Stimulated activated CD4-positive, alpha-beta T cell treated with anti-CD3 and anti-CD28 coated beads, Interleukin-12 subunit alpha, Interleukin-12 subunit beta, amount 100 ng/mL, for 48 hours (primary cell): ENCODE data around the gene UROD.
"Not testable (repeated sequence)": the region's sequence is repeated elsewhere in the genome, so short reads cannot be mapped to it uniquely, and the experiment has no call there.

ENCODE experiments used
- DNase-seq, 3 donors: peaks; one replicate each; pipeline ENCODE4 v3.0.0-alpha.2; 2020; ENCODE audit warnings: low read depth in 2 of 3, low spot score in 1 of 3

The UROD gene

DNA sequence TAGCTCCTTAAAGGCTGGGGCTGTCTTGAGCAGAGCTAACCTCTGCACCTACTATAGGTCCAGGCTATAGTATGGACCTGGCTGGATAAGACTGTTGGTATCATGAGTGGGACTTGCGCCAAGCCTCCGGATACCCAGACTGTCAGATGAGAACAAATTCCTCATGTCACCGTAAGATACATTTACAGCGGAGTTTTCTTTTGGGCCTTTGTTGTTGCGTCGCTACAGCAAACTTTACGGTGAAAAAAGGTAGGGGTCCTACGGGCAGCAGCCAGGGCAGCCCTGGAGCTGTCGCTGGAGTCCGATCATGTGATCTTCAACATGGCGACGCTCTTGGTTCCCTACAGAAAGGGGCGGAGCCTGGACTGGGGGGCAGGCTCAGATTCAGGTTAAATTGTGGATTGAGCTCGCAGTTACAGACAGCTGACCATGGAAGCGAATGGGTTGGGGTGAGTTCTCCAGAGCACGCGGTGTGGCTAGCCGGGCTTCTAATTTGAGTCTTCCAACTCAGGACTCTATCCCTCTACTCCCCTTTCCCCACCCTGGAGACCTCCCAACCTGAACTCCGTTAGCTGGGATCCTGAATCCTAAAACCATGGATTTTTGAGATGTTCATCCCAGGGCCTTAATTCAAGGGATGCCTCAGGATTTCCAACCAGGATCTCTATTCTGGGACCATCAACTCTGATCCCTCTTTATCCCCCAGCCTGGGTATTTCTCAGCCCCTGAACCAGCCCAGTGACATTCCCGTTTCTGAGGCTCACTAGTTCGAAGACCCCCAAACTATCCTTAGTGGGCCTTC, at the start of gene UROD:
UROD (plus strand) TSS at position 418 of the 802 bp plus-strand sequence; CDS start at position 430, 12 bp downstream.
- DNase-seq = peak; percentile 88 to 92 (median 89)

DNA sequence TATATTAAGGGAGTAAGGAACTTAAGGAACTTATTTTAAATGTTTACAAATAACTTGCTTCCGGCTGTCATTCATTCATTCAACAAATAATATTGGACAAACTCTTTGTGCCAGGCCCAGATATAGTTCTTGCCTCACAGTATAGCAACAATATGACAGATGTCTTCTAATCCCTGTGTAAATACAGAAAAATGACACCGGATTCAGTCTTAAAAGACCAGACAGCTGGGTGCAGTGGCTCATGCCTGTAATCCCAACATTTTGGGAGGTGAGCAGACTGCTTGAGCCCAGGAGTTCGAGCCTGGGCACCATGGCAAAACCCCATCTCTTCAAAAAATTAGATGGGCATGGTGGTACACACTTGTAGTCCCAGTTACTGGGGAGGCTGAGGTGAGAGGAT, 49.3 kb upstream of the UROD start:
- DNase-seq = no peak

DNA sequence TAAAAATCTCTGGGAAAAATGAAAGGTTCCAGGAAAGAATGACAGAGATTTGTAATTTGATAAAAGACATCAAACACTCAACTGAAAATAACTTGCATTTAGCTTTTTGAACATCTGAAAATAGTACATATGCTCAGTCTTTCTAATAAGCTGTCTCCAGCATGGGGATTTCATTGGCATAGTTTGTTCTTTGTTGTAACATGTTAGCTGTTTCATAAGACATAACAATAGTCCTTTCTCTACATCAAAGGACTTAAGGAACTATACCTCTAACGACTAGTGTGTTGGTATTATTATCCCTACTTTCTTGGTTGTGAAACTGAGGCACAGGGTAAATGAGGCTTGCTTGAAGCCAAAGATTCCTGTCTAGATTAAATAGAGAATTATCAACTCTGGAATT, 47.7 kb upstream of the UROD start:
- no peak for DNase-seq

DNA sequence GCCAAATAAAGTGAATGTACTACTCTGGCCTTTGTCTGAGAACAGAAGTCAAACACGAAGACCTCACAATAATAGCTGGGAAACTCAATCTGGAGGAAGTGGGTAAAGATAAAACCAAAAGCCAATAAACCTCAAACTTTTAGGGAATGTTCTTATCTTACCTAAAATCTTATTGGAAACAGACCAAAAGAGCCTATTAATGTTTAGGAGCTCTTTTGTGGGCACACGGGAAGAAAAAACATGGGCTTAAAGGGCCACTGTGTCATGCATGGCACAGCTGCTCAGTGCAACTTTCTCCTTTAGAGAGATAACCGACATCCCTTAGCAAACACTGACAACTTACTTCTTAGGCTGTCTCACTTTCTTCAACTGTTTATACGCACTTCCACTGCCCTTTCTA, 41.7 kb upstream of the UROD start:
- no peak for DNase-seq

DNA sequence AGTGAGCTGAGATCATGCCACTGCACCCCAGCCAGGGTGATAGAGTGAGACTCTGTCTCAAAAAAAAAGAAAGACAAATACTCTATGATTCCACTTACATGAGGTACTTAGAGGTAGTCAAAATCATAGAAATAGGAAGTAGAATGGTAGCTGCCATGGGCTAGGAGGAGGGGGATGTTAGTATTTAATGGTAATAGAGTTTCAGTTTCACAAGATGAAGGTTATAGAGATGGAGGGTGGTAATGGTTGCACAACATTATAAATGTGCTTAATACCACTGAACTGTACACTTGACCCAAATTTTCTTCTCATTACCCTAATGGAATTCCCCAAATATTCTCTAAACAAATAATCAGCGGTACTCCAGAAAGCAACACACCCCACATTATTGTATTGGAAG, 38.4 kb upstream of the UROD start:
- no peak for DNase-seq

DNA sequence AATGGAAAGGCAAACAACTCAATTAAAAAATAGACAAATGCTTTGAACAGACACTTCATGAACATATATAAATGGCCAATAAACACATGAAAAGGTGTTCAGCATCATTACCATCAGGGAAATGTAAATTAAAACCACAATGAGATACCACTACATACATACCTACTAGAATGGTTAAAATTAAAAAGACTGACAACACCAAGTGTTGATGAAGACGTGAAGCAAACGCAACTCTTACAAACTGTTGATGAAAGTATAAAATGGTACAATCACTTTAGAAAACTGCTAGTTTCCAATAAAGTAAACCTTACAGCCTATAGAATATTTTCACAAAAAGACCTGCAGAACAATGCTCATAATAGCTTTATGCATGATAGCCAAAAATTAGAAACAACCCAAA, 35.8 kb upstream of the UROD start:
- DNase-seq = no peak

DNA sequence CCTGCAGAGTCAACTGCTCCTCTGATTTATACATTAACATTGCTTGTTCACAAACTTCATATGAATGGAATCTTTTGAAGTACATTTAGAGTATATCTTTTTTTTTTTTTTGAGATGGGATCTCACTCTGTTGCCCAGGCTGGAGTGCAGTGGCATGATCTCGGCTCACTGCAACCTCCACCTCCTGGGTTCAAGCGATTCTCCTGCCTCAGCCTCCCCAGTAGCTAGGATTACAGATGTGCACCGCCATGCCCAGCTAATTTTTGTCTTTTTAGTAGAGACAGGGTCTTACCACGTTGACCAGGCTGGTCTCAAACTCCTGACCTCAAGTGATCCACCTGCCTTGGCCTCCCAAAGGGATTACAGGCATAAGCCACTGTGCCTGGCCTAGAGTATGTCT, 34.7 kb upstream of the UROD start:
- not testable (repeated sequence) for DNase-seq

DNA sequence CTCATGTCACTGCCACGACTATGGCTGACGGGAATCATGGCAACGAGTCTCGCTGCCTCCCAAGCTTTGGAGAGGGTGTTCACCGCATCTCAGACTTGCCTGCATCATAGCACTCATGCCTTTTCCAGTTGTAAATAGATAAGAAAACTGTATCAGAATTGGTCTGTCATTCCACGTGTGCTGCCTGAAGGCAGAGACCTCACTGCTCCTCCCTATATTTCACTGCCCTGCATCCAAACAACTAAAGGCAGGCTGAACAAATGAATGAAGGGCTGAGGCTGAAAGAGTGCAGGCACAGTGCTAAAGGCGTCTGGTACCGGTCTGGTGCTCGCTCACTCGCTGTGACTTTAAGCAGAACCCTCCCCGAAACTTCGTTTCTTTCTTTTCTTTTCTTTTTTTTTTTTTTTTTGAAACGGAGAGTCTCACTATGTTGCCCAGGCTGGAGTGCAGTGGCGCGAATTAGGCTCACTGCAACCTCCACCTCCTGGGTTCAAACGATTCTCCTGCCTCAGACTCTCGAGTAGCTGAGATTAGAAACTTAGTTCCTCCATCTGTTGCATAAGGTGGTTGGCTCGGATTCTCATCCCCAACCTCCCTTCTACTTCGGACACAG, 26.2 kb upstream of the UROD start:
- DNase-seq = no peak

DNA sequence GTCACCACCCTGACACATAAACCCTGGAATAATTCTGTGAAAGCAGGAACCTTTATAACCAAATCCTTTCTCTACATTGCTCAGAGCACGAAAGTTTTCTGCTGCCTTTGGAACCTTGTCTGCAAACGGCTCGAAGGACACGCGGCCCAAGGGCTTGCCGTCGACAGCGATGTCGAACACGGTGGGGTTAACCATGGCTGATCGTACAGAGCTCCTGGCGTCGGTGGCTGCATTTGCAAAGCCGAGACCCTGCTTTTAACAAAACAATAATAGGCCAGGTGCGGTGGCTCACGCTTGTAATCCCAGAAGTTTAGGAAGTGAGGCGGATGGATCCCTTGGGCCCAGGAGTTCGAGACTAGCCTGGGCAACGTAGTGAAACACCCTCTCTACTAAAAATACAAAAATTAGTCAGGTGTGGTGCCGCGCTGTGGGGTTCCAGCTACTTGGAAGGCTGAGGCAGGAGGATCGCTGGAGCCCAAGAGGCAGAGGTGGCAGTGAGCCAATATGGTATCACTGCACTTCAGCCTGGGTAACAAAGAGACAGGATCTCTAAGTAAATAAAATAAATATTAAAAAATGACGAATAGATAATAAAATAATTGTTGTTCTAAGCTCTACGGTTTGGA, 23.4 kb upstream of the UROD start:
- no peak for DNase-seq

DNA sequence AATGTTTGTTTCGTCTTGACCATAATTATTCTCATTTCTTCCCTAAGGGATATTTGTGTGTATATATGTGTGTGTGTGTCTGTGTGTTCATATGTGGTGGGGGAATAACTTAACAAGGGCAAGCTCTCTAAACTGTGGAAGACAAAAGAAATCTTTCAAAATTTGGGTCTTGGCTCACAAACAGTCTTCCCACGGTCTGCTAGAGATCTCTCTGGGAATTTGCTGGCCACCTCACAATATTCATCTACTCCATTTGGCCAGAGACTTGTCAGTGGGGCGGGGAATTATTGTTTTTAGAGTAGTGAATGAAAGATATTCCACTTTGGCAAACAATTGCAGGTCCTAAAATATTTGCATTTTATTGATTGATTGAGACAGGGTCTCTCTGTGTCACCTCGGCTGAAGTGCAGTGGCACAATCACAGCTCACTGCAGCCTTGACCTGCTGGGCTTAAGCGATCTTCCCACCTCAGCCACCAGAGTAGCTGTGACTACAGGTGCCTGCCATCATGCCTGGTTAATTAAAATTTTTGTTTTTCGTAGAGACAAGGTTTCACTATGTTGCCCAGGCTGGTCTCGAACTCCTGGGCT, 17.6 kb upstream of the UROD start:
- DNase-seq = no peak

DNA sequence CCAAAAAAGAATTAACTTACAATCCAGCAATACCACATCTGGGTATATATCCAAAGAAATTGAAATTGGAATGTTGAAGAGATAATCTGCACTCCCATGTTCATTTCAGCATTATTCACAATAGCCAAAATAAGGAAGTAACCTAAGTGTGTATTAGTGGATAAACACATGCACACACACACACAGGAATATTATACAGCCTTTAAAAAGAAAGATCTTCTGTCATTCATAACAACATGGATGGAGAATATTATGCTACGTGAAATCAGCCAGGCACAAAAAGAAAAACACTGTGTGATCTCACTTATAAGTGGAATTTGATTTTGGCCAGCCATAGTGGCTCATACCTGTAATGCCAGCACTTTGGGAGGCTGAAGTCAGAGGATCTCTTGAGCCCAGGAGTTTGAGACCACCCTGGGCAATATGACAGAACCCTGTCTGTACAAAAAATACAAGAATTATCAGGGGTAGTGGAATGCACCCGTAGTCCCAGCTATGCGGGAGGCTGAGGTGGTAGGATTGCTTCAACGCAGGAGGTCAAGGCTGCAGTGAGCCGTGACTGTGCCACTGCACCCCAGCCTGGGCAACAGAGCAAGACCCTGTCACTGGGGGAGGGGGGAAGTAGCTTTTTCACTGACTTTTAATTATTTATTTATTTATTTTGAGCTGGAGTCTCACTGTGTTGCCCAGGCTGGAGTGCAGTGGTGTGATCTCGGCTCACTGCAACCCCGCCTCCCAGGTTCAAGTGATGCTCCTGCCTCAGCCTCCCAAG, 16.4 kb upstream of the UROD start:
- no peak for DNase-seq

DNA sequence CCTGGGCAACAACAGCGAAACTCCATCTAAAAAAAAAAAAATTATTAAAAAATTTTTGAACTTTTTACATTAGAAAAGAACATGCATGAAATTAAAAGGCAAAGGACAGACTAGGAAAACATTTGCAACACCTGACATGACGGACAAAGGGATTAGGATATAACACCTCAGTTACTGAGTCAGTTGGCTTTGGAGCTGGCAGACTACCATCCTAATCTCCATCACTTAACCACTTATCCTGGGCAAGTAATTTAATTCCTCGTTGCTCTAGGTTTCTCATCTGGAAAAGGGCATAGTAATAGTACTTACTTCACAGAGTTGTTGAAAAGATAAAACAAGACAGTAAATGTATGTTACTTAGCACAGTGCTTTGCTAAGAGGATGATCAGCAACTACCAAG, 12.8 kb upstream of the UROD start:
- DNase-seq = no peak

DNA sequence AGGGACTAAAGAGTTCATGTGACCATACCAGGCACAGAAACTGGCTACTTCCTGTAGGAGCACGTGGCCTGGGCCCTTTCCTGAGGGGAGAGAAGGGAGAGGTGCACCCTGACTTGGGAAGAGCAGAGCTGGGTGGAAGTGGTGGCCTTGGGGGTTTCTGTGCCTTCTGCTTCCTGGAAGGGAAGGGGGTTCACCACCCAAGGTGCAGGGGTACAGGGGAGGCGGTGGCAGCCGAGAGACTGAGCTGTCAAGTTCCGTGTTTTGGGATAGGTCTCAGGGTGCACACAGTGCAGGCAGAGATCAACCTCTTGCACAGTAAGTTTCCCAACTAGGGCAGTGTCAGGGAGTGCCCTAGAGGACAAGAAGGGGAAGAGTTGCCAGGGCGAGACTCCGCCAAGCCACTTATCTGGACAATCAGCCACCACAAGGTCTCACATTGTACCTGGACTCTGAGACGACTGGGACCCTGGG, 11.0 kb upstream of the UROD start:
- DNase-seq = no peak

DNA sequence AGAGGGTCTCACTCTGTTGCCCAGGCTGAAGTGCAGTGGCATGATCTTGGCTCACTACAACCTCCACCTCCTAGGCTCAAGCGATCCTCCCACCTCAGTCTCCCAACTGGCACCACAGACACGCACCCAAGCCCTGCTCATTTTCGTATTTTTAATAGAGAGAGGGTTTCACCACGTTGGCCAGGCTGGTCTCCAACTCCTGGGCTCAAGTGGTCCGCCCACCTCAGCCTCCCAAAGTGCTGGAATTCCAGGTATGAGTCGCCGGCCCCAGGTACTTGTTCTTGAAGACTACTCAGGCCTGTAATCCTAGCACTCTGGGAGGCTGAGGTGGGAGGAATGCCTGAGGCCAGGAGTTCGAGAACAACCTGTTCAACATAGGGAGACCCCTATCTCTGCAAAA, 10.5 kb upstream of the UROD start:
- not testable (repeated sequence) for DNase-seq

DNA sequence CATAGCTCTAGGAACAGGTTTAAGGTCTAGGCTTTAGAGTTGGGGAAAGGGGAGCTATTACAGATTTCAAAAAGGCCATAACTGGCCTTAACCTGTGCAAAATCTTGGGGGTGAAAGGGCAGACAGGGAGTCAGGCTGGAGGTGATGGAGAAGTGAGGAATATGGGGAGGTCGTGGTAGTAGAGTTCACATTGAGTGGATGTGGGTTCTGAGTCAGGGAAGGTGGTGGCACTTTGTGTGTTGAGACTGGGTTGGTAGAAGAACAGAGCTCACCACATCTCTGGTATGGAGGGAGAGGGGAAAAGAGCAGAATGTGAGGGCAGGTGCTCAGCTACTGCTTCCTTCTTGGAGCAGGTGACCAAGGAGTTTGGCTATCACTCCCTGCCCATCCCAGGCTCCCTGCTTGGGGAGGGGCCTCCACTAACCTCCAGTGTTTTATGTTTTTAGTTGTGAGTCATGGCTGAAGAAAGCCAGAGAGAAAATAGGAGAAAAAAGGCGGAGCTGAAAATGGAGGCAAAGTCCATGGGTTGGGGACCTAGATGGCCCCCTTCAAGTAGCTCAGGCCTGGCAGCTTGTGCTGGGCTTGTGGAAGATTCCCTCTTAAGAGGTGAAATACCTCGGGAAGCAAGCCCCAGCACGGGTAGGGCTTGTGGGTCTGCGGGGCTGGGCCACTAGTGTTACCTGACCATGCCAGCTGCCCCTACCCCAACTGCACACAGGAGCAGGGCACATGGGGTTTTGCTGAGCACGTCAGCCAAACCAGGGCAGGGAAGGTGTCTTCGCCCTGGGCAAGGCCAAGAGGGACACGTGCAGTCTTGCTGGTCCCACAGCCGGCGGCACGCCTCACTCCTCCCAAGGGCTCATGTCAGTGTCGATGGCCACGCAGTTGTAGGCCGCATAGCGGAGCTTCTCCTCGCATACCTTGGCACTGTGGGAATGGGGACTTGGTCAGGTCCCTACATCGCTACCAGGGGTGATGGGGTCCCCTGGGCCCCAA, 9.1 kb upstream of the UROD start:
- DNase-seq = no peak

DNA sequence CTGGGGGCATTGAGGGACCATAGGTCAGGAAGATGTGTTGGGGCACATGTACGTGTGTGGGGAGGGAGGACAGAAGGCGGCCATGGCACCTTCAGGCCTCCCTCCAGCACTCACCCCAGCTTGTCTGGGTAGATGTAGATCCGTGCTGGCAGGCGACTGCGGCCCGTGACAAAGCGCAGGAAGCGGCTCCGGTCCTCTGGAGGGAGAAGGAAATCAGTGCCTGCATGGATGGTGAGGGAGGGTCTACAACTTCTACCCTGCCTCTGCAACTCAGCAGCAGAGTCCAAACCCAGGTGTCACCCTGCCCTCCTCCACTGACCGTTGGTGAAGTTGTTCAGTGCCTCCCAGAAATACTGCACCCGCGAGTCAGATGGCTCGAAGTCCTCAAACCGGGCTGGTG, 8.3 kb upstream of the UROD start:
- DNase-seq = no peak

DNA sequence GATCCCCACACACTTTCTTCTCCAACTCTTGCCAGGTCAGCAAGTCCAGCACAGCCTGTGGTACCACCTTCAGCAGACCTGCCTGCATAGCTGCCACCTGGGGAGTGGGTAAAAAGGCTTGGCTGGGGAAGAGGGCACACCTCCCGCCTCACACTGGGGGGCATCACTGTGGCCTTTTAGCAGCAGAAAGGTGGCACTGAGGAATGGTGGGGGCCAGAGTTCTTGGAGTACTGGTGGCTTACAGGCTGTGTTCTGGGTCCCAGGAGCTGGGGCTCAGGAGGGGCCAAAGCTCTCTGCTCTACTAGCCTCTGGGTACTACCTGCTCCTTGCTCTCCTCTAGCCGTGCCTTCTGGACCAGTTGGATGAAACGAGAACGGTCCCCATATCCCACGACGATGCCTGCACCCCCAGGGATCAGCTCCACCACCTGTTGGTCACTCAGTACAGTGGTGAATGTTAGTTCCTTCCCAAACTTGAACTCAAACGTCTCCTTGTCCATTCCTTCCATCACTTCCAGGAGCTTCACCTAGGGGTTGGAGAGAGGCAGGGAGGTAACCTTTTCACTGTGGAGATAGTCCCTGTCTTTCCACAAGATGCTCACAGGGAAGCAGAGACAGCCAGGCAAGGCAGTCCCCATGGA, 7.7 kb upstream of the UROD start:
- no peak for DNase-seq

DNA sequence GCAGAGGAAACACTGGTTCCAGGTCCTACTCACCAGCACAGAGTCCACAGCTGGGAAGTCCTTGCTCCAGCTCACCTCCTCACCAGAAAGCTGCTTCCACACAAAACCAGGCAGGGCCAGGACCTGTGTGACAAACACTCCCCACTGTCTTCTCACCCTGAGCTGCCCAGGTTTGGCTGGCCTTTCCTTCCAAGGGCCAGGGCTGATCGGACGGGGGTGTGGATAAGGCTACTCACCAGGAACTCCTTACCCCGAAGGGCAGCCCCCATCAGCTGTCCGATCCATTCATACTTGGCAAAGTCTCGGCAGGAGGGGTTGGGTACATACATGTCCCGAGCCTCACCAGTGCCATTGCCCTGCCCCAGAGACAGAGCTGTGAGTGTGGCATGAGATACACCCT, 6.3 kb upstream of the UROD start:
- DNase-seq = no peak

DNA sequence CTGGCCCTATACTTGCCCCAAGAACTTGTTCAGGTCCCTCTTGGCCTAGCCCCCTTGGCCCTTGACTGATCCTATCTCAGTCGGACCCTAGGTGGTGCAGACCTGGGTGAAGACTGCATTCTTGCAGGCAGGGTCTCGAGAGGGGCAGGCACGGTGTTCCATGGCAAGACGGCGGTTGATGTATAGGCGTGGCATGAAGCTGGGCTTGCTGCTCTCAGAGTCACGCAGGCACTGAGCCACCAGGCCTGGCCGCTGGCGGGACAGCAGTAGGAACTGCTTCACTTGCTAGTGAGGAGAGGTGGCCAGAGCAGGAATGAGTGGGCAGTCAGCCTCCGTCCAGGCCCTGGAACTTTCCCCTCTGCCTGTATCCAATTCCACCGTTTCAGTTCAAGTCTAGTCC, 4.7 kb upstream of the UROD start:
- no peak for DNase-seq

DNA sequence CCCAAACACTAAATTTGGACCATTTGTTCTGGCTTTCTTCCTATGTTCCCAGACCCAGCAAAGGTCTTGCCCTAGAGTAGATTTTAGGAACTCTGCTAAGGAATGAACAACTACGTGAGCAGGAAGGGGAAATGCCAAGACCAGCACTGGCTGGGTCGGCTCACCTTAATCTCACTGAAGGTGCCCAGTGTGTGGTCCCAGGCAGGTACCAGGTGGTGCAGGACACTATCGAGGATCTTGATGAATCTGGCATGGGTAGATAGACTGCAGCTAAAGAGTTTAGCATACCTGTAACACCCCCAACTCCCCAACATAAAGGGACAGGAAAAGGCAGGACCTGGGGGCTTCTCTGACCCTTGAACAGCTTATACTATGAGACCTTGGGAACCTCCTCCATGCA, 4.0 kb upstream of the UROD start:
- no peak for DNase-seq
